NCI-H526 (cell line): Measurements from ENCODE around the gene NNT.
"Not testable (repeated sequence)": the region's sequence is repeated elsewhere in the genome, so short reads cannot be mapped to it uniquely, and the experiment has no call there.

Experiments
- DNase-seq, 2 experiments: peaks; one replicate each; lab custom pipeline; 2025; lab: John Stamatoyannopoulos, UW

The NNT gene

GRCh38 chr5:43667379-43667778 is 64.4 kb downstream of the NNT start:
- not testable (repeated sequence) for DNase-seq

- DNase-seq: no peak
These were observed 71.6 kb downstream of the NNT start for GRCh38 chr5:43674536-43674935.

GRCh38 chr5:43675357-43675756 is 72.4 kb downstream of the NNT start:
- DNase-seq: no peak

- DNase-seq: no peak
These were observed 73.3 kb downstream of the NNT start for GRCh38 chr5:43676083-43676840.

- no peak for DNase-seq
These were observed 74.3 kb downstream of the NNT start for GRCh38 chr5:43677253-43677652.

- no peak for DNase-seq
These were observed 76.2 kb downstream of the NNT start for GRCh38 chr5:43679214-43679613.

- DNase-seq: no peak
These were observed 77.3 kb downstream of the NNT start for GRCh38 chr5:43680286-43680685.

- DNase-seq: no peak
These were observed 81.0 kb downstream of the NNT start for GRCh38 chr5:43683884-43684471.

- no peak for DNase-seq
These were observed 82.4 kb downstream of the NNT start for GRCh38 chr5:43685252-43685950.

GRCh38 chr5:43687275-43687674 is 84.3 kb downstream of the NNT start:
- DNase-seq: no peak

GRCh38 chr5:43691275-43691674 is 88.3 kb downstream of the NNT start:
- DNase-seq: no peak

GRCh38 chr5:43691893-43692292 is 88.9 kb downstream of the NNT start:
- DNase-seq: no peak

GRCh38 chr5:43693411-43693810 is 90.4 kb downstream of the NNT start:
- no peak for DNase-seq

- no peak for DNase-seq
These were observed 91.0 kb downstream of the NNT start for GRCh38 chr5:43694027-43694426.

- not testable (repeated sequence) for DNase-seq
These were observed 93.5 kb downstream of the NNT start for GRCh38 chr5:43696444-43696843.

- no peak for DNase-seq
These were observed 96.9 kb downstream of the NNT start for GRCh38 chr5:43699910-43700309.

GRCh38 chr5:43700601-43701000 is 97.6 kb downstream of the NNT start:
- no peak for DNase-seq

GRCh38 chr5:43701227-43701626 is 98.2 kb downstream of the NNT start:
- DNase-seq: no peak

GRCh38 chr5:43702293-43702692 is 99.3 kb downstream of the NNT start:
- DNase-seq: no peak

GRCh38 chr5:43702815-43703214 is 99.8 kb downstream of the NNT start:
- DNase-seq: no peak

GRCh38 chr5:43704243-43704642 is 101.3 kb downstream of the NNT start:
- no peak for DNase-seq

- DNase-seq: not testable (repeated sequence)
These were observed 103.6 kb downstream of the NNT start for GRCh38 chr5:43706576-43706975.

GRCh38 chr5:43711496-43711895 is 108.5 kb downstream of the NNT start:
- DNase-seq: no peak
